GM18867 (cell line): ENCODE results near the gene CYP46A1.
"Not testable (repeated sequence)": the region's sequence is repeated elsewhere in the genome, so short reads cannot be mapped to it uniquely, and the experiment has no call there.

Experiments
- ATAC-seq: cut with Tn5 transposase; IDR thresholded peaks from one replicate; pipeline ENCODE4 v1.9.1; 2021; ENCODE audit warnings: mild to moderate bottlenecking, moderate library complexity; ENCODE audit not compliant: unreplicated experiment

Gene CYP46A1

GRCh38 chr14:99683619-99684409 lies at the start of gene CYP46A1:
Gene CYP46A1, plus strand, starts transcription at chr14:99684298. Its CDS starts 120 bp downstream, at chr14:99684418.
- ATAC-seq, result peak; percentile 88

- ATAC-seq, result no peak
Measured at GRCh38 chr14:99634443-99634842, 49.7 kb upstream of the CYP46A1 start.

- no peak for ATAC-seq
Measured at GRCh38 chr14:99635116-99635515, 49.0 kb upstream of the CYP46A1 start.

GRCh38 chr14:99636487-99636886 lies 47.6 kb upstream of the CYP46A1 start:
- ATAC-seq, result no peak

- no peak for ATAC-seq
Measured at GRCh38 chr14:99637624-99638023, 46.5 kb upstream of the CYP46A1 start.

GRCh38 chr14:99642771-99643170 lies 41.3 kb upstream of the CYP46A1 start:
- not testable (repeated sequence) for ATAC-seq

- no peak for ATAC-seq
Measured at GRCh38 chr14:99643343-99643742, 40.8 kb upstream of the CYP46A1 start.

- no peak for ATAC-seq
Measured at GRCh38 chr14:99644035-99644587, 40.0 kb upstream of the CYP46A1 start.

- ATAC-seq, result no peak
Measured at GRCh38 chr14:99644723-99645544, 39.2 kb upstream of the CYP46A1 start, which contains the start of gene HHIPL1. Gene HHIPL1, plus strand, starts transcription at chr14:99645129. Its CDS starts 79 bp downstream, at chr14:99645208.

- ATAC-seq, result no peak
Measured at GRCh38 chr14:99645545-99646505, 38.3 kb upstream of the CYP46A1 start.

- no peak for ATAC-seq
Measured at GRCh38 chr14:99647411-99647810, 36.7 kb upstream of the CYP46A1 start.

GRCh38 chr14:99648027-99648784 lies 35.9 kb upstream of the CYP46A1 start:
- no peak for ATAC-seq

GRCh38 chr14:99649219-99649618 lies 34.9 kb upstream of the CYP46A1 start:
- no peak for ATAC-seq

GRCh38 chr14:99649643-99650042 lies 34.5 kb upstream of the CYP46A1 start:
- ATAC-seq, result no peak

- no peak for ATAC-seq
Measured at GRCh38 chr14:99650189-99650588, 33.9 kb upstream of the CYP46A1 start.

- ATAC-seq, result no peak
Measured at GRCh38 chr14:99651953-99652746, 31.9 kb upstream of the CYP46A1 start.

GRCh38 chr14:99654235-99654985 lies 29.7 kb upstream of the CYP46A1 start:
- no peak for ATAC-seq

- ATAC-seq, result no peak
Measured at GRCh38 chr14:99655521-99655920, 28.6 kb upstream of the CYP46A1 start.
